Neural cell (in vitro differentiated cells): Measurements from ENCODE around the gene CPNE2. TPM values are rescaled to one million over a fixed set of nuclear protein-coding genes. Genes with fewer than 3 reads are reported as not detected.
A peak's percentile ranks its signal among the peaks of the same experiment; 100 is the strongest.
"Not testable (repeated sequence)": the region's sequence is repeated elsewhere in the genome, so short reads cannot be mapped to it uniquely, and the experiment has no call there.

Source experiments
- H2AFZ ChIP-seq: fragments of 200-600, 300-800 bp; sonication (generic), shearing (Covaris generic); 2 replicates; pipeline ENCODE4 v1.6.0; 2014; ENCODE audit warnings: low read depth, mild to moderate bottlenecking, antibody characterized with exemption, low read length, moderate library complexity
- H3F3A ChIP-seq: fragments of 200-600 bp; shearing (Covaris generic); 2 replicates; pipeline ENCODE4 v1.6.1; 2016; ENCODE audit warnings: mild to moderate bottlenecking, moderate library complexity, mixed read lengths, antibody characterized with exemption, low read length; ENCODE audit not compliant: insufficient read depth, poor library complexity, severe bottlenecking
- H3K27ac ChIP-seq: fragments of 200-600, 300-800 bp; sonication (generic), shearing (Covaris generic); 2 replicates; pipeline ENCODE4 v1.5.1; 2014; ENCODE audit warnings: mild to moderate bottlenecking, low read length, moderate library complexity
- H3K27me3 ChIP-seq: fragments of 300-800, 200-600 bp; sonication (generic), shearing (Covaris generic); 2 replicates; pipeline ENCODE4 v1.6.0; 2014; ENCODE audit warnings: mild to moderate bottlenecking, low read depth, low read length, moderate library complexity; ENCODE audit not compliant: insufficient read depth
- H3K36me3 ChIP-seq: fragments of 300-800, 200-600 bp; sonication (generic), shearing (Covaris generic); 2 replicates; pipeline ENCODE4 v1.5.1; 2014; ENCODE audit warnings: mild to moderate bottlenecking, antibody characterized with exemption, low read length, moderate library complexity; ENCODE audit not compliant: insufficient read depth
- H3K4me2 ChIP-seq: fragments of 300-800, 200-600 bp; sonication (generic), shearing (Covaris generic); 2 replicates; pipeline ENCODE4 v1.6.0; 2014; ENCODE audit warnings: mild to moderate bottlenecking, low read length
- H3K4me3 ChIP-seq: fragments of 300-800, 200-600 bp; sonication (generic), shearing (Covaris generic); 2 replicates; pipeline ENCODE4 v1.5.1; 2014; ENCODE audit warnings: mild to moderate bottlenecking, low read length, moderate library complexity
- H3K79me2 ChIP-seq: fragments of 200-600 bp; shearing (Covaris generic); replicated peaks from 2 replicates; pipeline ENCODE4 v1.6.0; 2014; ENCODE audit warnings: mild to moderate bottlenecking, low read length, moderate library complexity; ENCODE audit not compliant: insufficient read depth
- H3K9ac ChIP-seq: fragments of 300-800, 200-600 bp; sonication (generic), shearing (Covaris generic); 2 replicates; pipeline ENCODE4 v1.6.1; 2016; ENCODE audit warnings: mild to moderate bottlenecking, low read length, mixed read lengths
- H3K9me2 ChIP-seq: fragments of 200-600 bp; shearing (Covaris generic); 2 replicates; pipeline ENCODE4 v1.6.1; 2016; ENCODE audit warnings: mild to moderate bottlenecking, low read length, mixed read lengths; ENCODE audit not compliant: insufficient read depth
- H3K9me3 ChIP-seq: fragments of 200-600, 300-800 bp; sonication (generic), shearing (Covaris generic); 2 replicates; pipeline ENCODE4 v1.6.1; 2016; ENCODE audit warnings: mild to moderate bottlenecking, mixed run types, low read length, moderate library complexity, mixed read lengths
- H4K20me1 ChIP-seq: fragments of 200-600 bp; shearing (Covaris generic); 2 replicates; pipeline ENCODE4 v1.6.1; 2016; ENCODE audit warnings: mild to moderate bottlenecking, mixed run types; ENCODE audit not compliant: insufficient read depth
- EP300 ChIP-seq: fragments of 450-650 bp; conservative IDR thresholded peaks from 2 replicates; pipeline ENCODE4 v1.6.1; 2014; ENCODE audit warnings: antibody characterized with exemption, mild to moderate bottlenecking, moderate library complexity; ENCODE audit not compliant: poor library complexity, severe bottlenecking
- EZH2 ChIP-seq: fragments of 200-600, 300-800 bp; shearing (Covaris generic), sonication (generic); IDR thresholded peaks from 2 replicates; pipeline ENCODE4 v1.6.1; 2014; ENCODE audit warnings: antibody characterized with exemption, low read length, borderline replicate concordance, mild to moderate bottlenecking; ENCODE audit not compliant: insufficient read depth, poor library complexity, severe bottlenecking
- MXI1 ChIP-seq: fragments of 450-650 bp; conservative IDR thresholded peaks from 2 replicates; pipeline ENCODE4 v1.6.1; 2014; ENCODE audit warnings: antibody characterized with exemption, mild to moderate bottlenecking; ENCODE audit not compliant: poor library complexity, severe bottlenecking
- POLR2AphosphoS5 ChIP-seq: IDR thresholded peaks from 2 replicates; pipeline ENCODE4 v1.6.1; 2012
- RAD21 ChIP-seq: fragments of 450-650 bp; conservative IDR thresholded peaks from 2 replicates; pipeline ENCODE4 v1.6.1; 2014; ENCODE audit warnings: antibody characterized with exemption, mild to moderate bottlenecking, moderate library complexity
- REST ChIP-seq: IDR thresholded peaks from 2 replicates; pipeline ENCODE4 v1.6.1; 2012; ENCODE audit warnings: borderline replicate concordance
- SMC3 ChIP-seq: fragments of 450-650 bp; conservative IDR thresholded peaks from 2 replicates; pipeline ENCODE4 v1.6.1; 2014; ENCODE audit warnings: antibody characterized with exemption, mild to moderate bottlenecking, moderate library complexity; ENCODE audit not compliant: poor library complexity
- TAF1 ChIP-seq: IDR thresholded peaks from 2 replicates; pipeline ENCODE4 v1.6.1; 2012; ENCODE audit warnings: low read depth
- polyA plus RNA-seq: library from polyadenylated mRNA; depleted of rRNA; stranded (reverse); fragments of >200 nt; gene quantifications from 2 replicates; pipeline ENCODE4 v1.2.3, GENCODE V29; 2014
- TF ChIP-seq, protein P1 (sequence below): fragments of 450-650 bp; IDR thresholded peaks from 2 replicates; pipeline ENCODE4 v1.5.1; 2014; ENCODE audit warnings: antibody characterized with exemption, mild to moderate bottlenecking, moderate library complexity; ENCODE audit not compliant: poor library complexity, severe bottlenecking

CPNE2 gene
- polyA plus RNA-seq, 1 donor from 2014 or later: 18.6 TPM

DNA sequence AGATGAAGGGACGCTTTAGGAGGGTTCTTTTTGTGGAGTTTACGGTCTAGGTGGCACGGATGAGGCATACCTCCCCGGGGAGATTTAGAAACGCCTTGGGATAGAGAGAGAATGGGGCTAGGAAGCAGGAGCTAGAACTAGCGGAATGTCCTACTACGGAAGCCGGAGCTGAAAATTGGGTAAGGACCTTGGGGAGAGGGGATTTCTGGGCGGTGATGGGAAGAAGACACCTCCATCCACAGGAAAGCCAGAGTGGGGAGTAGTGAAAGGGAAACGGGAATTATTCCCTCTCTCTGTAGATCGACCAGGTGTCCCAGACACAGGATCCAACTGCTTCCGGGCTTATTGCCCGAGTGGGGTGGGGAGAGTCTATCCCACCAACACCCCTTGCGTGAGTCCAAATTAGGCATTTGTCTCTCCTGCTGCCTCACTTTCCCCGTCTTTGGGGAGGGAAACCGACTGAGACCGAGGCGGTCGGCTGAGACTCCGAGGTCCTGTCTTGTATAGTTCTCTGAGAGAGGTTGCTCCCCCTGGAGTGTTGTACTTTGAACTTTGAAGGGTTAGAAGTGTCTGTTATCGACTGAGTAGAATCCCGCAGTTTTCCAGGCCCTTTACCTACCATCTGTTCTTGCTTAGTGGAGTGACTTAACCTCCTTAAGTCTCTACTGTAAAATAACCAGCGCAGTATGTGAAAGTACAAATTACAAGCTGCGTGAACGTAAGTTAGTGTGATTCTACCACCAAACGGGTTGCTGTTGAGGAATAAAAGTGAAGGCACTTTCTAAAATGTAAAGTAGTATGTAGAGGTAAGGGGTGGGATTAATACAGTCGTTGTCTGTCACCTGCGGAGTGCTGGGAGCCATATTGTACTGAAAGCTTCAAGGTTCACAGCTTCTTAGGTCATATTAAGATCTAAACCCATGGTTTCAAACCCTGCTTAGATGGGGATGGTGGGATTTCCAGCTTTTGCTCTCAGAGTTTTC is 94.8 kb downstream of the CPNE2 start:
- Histone ChIP-seq H3K9me3 (no peaks in the 10 kb centered on the region), H3K27ac (peak overlapping the region; percentile 98), H3K27me3 (no peaks in the 10 kb centered on the region), H3K36me3 (no peaks in the 10 kb centered on the region), H3K4me2 (peak overlapping the region; percentile 94), H3K9me2 (no peaks in the 10 kb centered on the region), H2AFZ (peak overlapping the region; percentile 93), H3F3A (no peaks in the 10 kb centered on the region), H4K20me1 (no peaks in the 10 kb centered on the region), H3K4me3 (peak overlapping the region; percentile 88), H3K9ac (peak overlapping the region; percentile 98), H3K79me2 (peaks cover 88% of the 10 kb centered on the region)
- TF ChIP-seq SMC3 (no peak), REST (no peak), TAF1 (no peak), EZH2 (no peak), RAD21 (no peak), MXI1 (no peak), EP300 (no peak), POLR2AphosphoS5 (no peak)
- TF ChIP-seq, protein P1, sequence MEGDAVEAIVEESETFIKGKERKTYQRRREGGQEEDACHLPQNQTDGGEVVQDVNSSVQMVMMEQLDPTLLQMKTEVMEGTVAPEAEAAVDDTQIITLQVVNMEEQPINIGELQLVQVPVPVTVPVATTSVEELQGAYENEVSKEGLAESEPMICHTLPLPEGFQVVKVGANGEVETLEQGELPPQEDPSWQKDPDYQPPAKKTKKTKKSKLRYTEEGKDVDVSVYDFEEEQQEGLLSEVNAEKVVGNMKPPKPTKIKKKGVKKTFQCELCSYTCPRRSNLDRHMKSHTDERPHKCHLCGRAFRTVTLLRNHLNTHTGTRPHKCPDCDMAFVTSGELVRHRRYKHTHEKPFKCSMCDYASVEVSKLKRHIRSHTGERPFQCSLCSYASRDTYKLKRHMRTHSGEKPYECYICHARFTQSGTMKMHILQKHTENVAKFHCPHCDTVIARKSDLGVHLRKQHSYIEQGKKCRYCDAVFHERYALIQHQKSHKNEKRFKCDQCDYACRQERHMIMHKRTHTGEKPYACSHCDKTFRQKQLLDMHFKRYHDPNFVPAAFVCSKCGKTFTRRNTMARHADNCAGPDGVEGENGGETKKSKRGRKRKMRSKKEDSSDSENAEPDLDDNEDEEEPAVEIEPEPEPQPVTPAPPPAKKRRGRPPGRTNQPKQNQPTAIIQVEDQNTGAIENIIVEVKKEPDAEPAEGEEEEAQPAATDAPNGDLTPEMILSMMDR: no peak

- not testable (repeated sequence) for H3F3A ChIP-seq, H3K9me3 ChIP-seq, H2AFZ ChIP-seq, H3K27me3 ChIP-seq, H3K9me2 ChIP-seq, H4K20me1 ChIP-seq, H3K36me3 ChIP-seq
- H3K79me2 ChIP-seq: peaks cover 88% of the 10 kb centered on the region
- peak overlapping the region; percentile 98 for H3K9ac ChIP-seq
- peak overlapping the region; percentile 98 for H3K27ac ChIP-seq
- H3K4me3 ChIP-seq: peak overlapping the region; percentile 88
- peak overlapping the region; percentile 94 for H3K4me2 ChIP-seq
Observed at GRCh38 chr16:57187902-57188710, 95.7 kb downstream of the CPNE2 start.
